Measurements from ENCODE around the gene PPOX.

DNA sequence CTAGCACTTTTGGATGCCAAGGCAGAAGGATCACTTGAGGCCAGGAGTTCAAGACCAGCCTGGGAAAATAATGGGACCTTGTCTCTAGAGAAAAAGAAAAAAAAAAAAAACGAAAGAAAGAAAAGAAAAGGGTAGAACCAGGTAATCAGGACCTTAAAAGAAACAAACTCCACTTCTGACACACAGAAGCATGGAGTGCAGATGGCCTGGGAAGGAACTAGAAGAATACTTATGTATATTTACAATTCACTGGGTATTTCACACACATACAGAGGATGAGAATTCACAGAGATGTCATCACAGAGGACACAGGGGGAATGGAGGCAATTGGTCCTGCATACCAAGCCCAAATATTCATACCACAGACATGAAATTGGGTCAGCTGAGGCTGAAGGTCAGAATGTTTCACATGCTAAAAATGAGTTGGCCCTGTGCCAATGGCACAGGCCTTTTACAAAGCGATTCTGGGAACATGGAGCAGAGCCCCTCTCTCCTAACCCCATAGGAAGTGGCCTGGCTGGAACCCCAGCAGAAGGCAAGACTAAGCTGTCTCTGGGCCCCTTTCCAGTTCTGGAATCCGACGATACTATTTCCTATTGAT is 6.7 kb downstream of the PPOX start:
- TF ChIP-seq POLR2A (IDR thresholded peaks at IDR 0.05) (no peak), CTCF (IDR thresholded peaks at IDR 0.05) (no peak)
